Tibial artery (tissue), 4 donors: Measurements from ENCODE around the gene CAMK4.

Experiments used
- DNase-seq, 2 donors: peaks; one replicate each; pipeline ENCODE4 v3.0.0-alpha.2; 2019
- H3K27ac ChIP-seq, 2 donors: fragments of 200-600 bp; sonication (generic) in 1 of 2; 1 replicate in 1 of 2; 2 replicates in 1 of 2; pipeline ENCODE4 v1.5.1; 2018 to 2019; ENCODE audit warnings: mild to moderate bottlenecking in 1 of 2
- H3K27me3 ChIP-seq, 2 donors: fragments of 200-600 bp; sonication (generic) in 1 of 2; one replicate each; pipeline versions ENCODE4 v1.5.1 to v1.6.0; 2016 to 2019
- H3K36me3 ChIP-seq, 3 donors: fragments of 200-600 bp; sonication (generic) in 2 of 3; one replicate each; pipeline ENCODE4 v1.5.1; 2016 to 2019; ENCODE audit warnings: mild to moderate bottlenecking in 2 of 3
- H3K4me1 ChIP-seq, 4 donors: fragments of 200-600 bp; sonication (generic) in 2 of 4; 1 replicate in 3 of 4; 2 replicates in 1 of 4; pipeline ENCODE4 v1.5.1; 2016 to 2019
- H3K4me3 ChIP-seq, 2 donors: fragments of 200-600 bp; sonication (generic) in 1 of 2; 1 replicate in 1 of 2; 2 replicates in 1 of 2; pipeline ENCODE4 v1.5.1; 2018 to 2019; ENCODE audit warnings: mild to moderate bottlenecking in 2 of 2
- H3K9me3 ChIP-seq, 3 donors: fragments of 200-600 bp; sonication (generic) in 1 of 3; one replicate each; pipeline ENCODE4 v1.5.1; 2016 to 2019
- CTCF ChIP-seq, 2 experiments: fragments of 200-600 bp in 1 of 2; fragments of 450-650 bp in 1 of 2; IDR thresholded peaks; one replicate each; pipeline ENCODE4 v1.5.1; 2017 to 2019; ENCODE audit warnings: antibody characterized with exemption in 2 of 2, mild to moderate bottlenecking in 1 of 2, moderate library complexity in 1 of 2
- intact Hi-C: fragments of 100-400 bp; cut with DNase I; formaldehyde crosslinking; loops from one replicate; pipeline ENCODE4 v1.15.0; 2023; ENCODE audit warnings: low total_unique reads

The CAMK4 gene

GRCh38 chr5:111394586-111394985, 170.4 kb downstream of the CAMK4 start:
- H3K36me3 ChIP-seq = no peaks in the 10 kb centered on the region
- no peaks in the 10 kb centered on the region for H3K9me3 ChIP-seq
- no peaks in the 10 kb centered on the region for H3K27me3 ChIP-seq
- no peak overlapping the region for H3K27ac ChIP-seq
- intact Hi-C loops = no loop called here
- no peak for DNase-seq
- no peaks in the 10 kb centered on the region for H3K4me1 ChIP-seq
- no peak for TF ChIP-seq CTCF (IDR thresholded peaks at IDR 0.05)
- H3K4me3 ChIP-seq = no peak overlapping the region

- intact Hi-C loops = no loop called here
These were observed 173.8 kb downstream of the CAMK4 start for GRCh38 chr5:111398013-111398412.

GRCh38 chr5:111399113-111399512, 174.9 kb downstream of the CAMK4 start:
- Histone ChIP-seq H3K36me3 (no peaks in the 10 kb centered on the region), H3K4me3 (no peak overlapping the region), H3K4me1 (no peaks in the 10 kb centered on the region), H3K9me3 (no peaks in the 10 kb centered on the region), H3K27ac (no peak overlapping the region), H3K27me3 (no peaks in the 10 kb centered on the region)
- TF ChIP-seq CTCF (IDR thresholded peaks at IDR 0.05) = no peak
- DNase-seq = no peak
- intact Hi-C loops = no loop called here

More at GRCh38 chr5:111398013-111398412, 173.8 kb downstream of the CAMK4 start:
- Histone ChIP-seq H3K4me3 (no peak overlapping the region), H3K4me1 (no peaks in the 10 kb centered on the region), H3K27me3 (no peaks in the 10 kb centered on the region), H3K27ac (no peak overlapping the region), H3K36me3 (no peaks in the 10 kb centered on the region), H3K9me3 (no peaks in the 10 kb centered on the region)
- no peak for DNase-seq
- TF ChIP-seq CTCF (IDR thresholded peaks at IDR 0.05) = no peak

GRCh38 chr5:111401906-111402305, 177.7 kb downstream of the CAMK4 start:
- H3K36me3 ChIP-seq = no peaks in the 10 kb centered on the region
- DNase-seq = no peak
- no peak for TF ChIP-seq CTCF (IDR thresholded peaks at IDR 0.05)
- H3K4me3 ChIP-seq = no peak overlapping the region
- H3K9me3 ChIP-seq = no peaks in the 10 kb centered on the region
- no peak overlapping the region for H3K27ac ChIP-seq
- no peaks in the 10 kb centered on the region for H3K4me1 ChIP-seq
- intact Hi-C loops = no loop called here
- H3K27me3 ChIP-seq = no peaks in the 10 kb centered on the region

GRCh38 chr5:111404270-111404769, 180.1 kb downstream of the CAMK4 start:
- no peaks in the 10 kb centered on the region for H3K9me3 ChIP-seq
- H3K27me3 ChIP-seq = no peaks in the 10 kb centered on the region
- no peak overlapping the region for H3K4me3 ChIP-seq
- intact Hi-C loops = no loop called here
- no peak for DNase-seq
- no peak overlapping the region for H3K27ac ChIP-seq
- no peaks in the 10 kb centered on the region for H3K36me3 ChIP-seq
- no peak for TF ChIP-seq CTCF (IDR thresholded peaks at IDR 0.05)
- no peaks in the 10 kb centered on the region for H3K4me1 ChIP-seq

- no peaks in the 10 kb centered on the region for H3K4me1 ChIP-seq
- H3K27me3 ChIP-seq = no peaks in the 10 kb centered on the region
- TF ChIP-seq CTCF (IDR thresholded peaks at IDR 0.05) = no peak
- no peak overlapping the region for H3K27ac ChIP-seq
- no peaks in the 10 kb centered on the region for H3K36me3 ChIP-seq
- H3K4me3 ChIP-seq = no peak overlapping the region
- DNase-seq = no peak
- no peaks in the 10 kb centered on the region for H3K9me3 ChIP-seq
- intact Hi-C loops = no loop called here
These were observed 183.4 kb downstream of the CAMK4 start for GRCh38 chr5:111407562-111407961.
